ENCODE results near the gene JMJD1C.
"Not testable (repeated sequence)": the region's sequence is repeated elsewhere in the genome, so short reads cannot be mapped to it uniquely, and the experiment has no call there.

The JMJD1C gene

GRCh38 chr10:63352976-63353375 lies 112.8 kb downstream of the JMJD1C start:
- DNase-seq (ENCODE audit: low read depth): no peak

- no peak for DNase-seq (ENCODE audit: low read depth)
Observed at GRCh38 chr10:63348245-63348850, 117.4 kb downstream of the JMJD1C start.

- no peak for DNase-seq (ENCODE audit: low read depth)
Observed at GRCh38 chr10:63346015-63346441, 119.7 kb downstream of the JMJD1C start.

GRCh38 chr10:63344269-63344668 lies 121.5 kb downstream of the JMJD1C start:
- DNase-seq (ENCODE audit: low read depth): no peak

GRCh38 chr10:63343476-63343875 lies 122.3 kb downstream of the JMJD1C start:
- no peak for DNase-seq (ENCODE audit: low read depth)

GRCh38 chr10:63339640-63340039 lies 126.1 kb downstream of the JMJD1C start:
- DNase-seq (ENCODE audit: low read depth): not testable (repeated sequence)

GRCh38 chr10:63337455-63338251 lies 128.1 kb downstream of the JMJD1C start:
- no peak for DNase-seq (ENCODE audit: low read depth)

- DNase-seq (ENCODE audit: low read depth): no peak
Observed at GRCh38 chr10:63331586-63331985, 134.2 kb downstream of the JMJD1C start.

- DNase-seq (ENCODE audit: low read depth): no peak
Observed at GRCh38 chr10:63324495-63324854, 141.3 kb downstream of the JMJD1C start.

- no peak for DNase-seq (ENCODE audit: low read depth)
Observed at GRCh38 chr10:63323701-63324494, 141.9 kb downstream of the JMJD1C start.

GRCh38 chr10:63320683-63321082 lies 145.1 kb downstream of the JMJD1C start:
- DNase-seq (ENCODE audit: low read depth): no peak

- DNase-seq (ENCODE audit: low read depth): no peak
Observed at GRCh38 chr10:63319231-63319630, 146.5 kb downstream of the JMJD1C start.

- DNase-seq (ENCODE audit: low read depth): no peak
Observed at GRCh38 chr10:63318491-63318890, 147.3 kb downstream of the JMJD1C start.

- DNase-seq (ENCODE audit: low read depth): no peak
Observed at GRCh38 chr10:63314020-63314419, 151.8 kb downstream of the JMJD1C start.

- no peak for DNase-seq (ENCODE audit: low read depth)
Observed at GRCh38 chr10:63313066-63313717, 152.6 kb downstream of the JMJD1C start.

- DNase-seq (ENCODE audit: low read depth): no peak
Observed at GRCh38 chr10:63308628-63309027, 157.1 kb downstream of the JMJD1C start.

- no peak for DNase-seq (ENCODE audit: low read depth)
Observed at GRCh38 chr10:63304146-63304545, 161.6 kb downstream of the JMJD1C start.

- DNase-seq (ENCODE audit: low read depth): no peak
Observed at GRCh38 chr10:63300801-63301200, 165.0 kb downstream of the JMJD1C start.

GRCh38 chr10:63297941-63298340 lies 167.8 kb downstream of the JMJD1C start:
- no peak for DNase-seq (ENCODE audit: low read depth)

- DNase-seq (ENCODE audit: low read depth): no peak
Observed at GRCh38 chr10:63294781-63295180, 171.0 kb downstream of the JMJD1C start.

- DNase-seq (ENCODE audit: low read depth): not testable (repeated sequence)
Observed at GRCh38 chr10:63292847-63293246, 172.9 kb downstream of the JMJD1C start.

GRCh38 chr10:63288170-63288569 lies 177.6 kb downstream of the JMJD1C start:
- DNase-seq (ENCODE audit: low read depth): no peak

Measured in activated T-helper 9 cell treated with anti-CD3 and anti-CD28 coated beads, Interleukin-2, amount 50 U/mL, for 16 hours (primary cell).